Smooth muscle cell of trachea (primary cell): Measurements from ENCODE around the gene VDAC2. TPM values are rescaled to one million over a fixed set of nuclear protein-coding genes. Genes with fewer than 3 reads are reported as not detected.

Source experiments
- total RNA-seq: library from RNA; depleted of rRNA; stranded (reverse); fragments of >200 nt; gene quantifications from 2 replicates; pipeline ENCODE4 v1.2.1, GENCODE V29; 2014

VDAC2 gene
- 121 and 179 TPM in 2 replicates for total RNA-seq

GRCh38 chr10:75210282-75211006 is at the start of gene VDAC2:
Gene VDAC2 (plus strand): TSS chr10:75210796. CDS start chr10:75211159, 363 bp downstream.

GRCh38 chr10:75235375-75236177 is 25.0 kb downstream of the VDAC2 start, which contains the start of gene COMTD1:
Gene COMTD1 (minus strand): TSS chr10:75235957. CDS start chr10:75235928, 29 bp downstream.

Other genes starting within 250 kb of the VDAC2 start
- 40.7 and 43.3 TPM in 2 replicates for gene SAMD8, start 99.1 kb upstream of the VDAC2 start, total RNA-seq
- gene COMTD1, start 25.2 kb downstream of the VDAC2 start, total RNA-seq = 7.3 and 7.9 TPM in 2 replicates
- 17.3 and 22.7 TPM in 2 replicates for gene ZNF503, start 191.0 kb downstream of the VDAC2 start, total RNA-seq
- gene LRMDA, start 220.8 kb downstream of the VDAC2 start, total RNA-seq = 2.0 and 2.5 TPM in 2 replicates